ENCODE measurements around the gene EFNA3. TPM values are rescaled to one million over a fixed set of nuclear protein-coding genes. Genes with fewer than 3 reads are reported as not detected.

EFNA3 gene
- total RNA-seq, 1 donor from 2014 or later, result 10.9 TPM

DNA sequence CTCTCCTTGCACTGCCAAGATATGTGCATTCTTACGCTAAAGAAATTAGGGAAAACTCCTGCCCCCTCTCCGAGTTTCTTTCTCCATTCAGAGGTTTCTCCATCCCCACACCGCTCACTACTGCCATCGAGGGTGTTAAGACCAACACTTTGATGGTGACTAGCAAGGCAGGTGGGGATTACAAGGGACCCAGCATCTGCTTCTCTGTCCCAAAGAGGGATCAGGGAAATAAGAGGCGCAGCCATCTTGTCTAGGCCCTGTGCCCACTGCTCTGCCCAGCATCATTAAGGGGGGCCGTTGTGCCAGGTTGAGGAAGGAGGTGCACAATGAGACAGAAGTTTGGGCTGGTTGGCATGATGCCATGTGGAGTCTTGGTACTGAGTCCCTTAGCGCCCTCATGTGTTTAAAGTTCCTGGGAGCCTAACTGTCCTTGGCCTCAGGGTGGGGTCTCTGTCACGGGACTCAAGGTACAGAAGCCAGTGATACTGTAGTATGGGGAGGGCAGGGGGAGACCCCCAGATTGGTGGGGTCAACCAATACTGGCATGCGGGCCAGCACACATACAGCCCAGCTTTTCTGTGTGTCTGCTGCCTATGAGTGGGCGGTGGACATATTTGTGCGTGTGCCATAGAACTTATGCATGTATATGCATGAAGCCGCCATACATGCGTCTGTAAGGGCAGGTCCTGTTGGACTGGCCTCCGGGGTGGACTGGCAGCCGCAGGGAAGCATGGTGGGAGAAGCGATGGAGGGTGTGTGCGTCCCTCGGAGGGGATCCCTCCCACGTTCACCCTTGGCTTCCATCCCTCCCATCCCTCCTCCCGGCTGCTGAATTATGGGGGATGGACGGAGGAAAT lies 5.5 kb downstream of the EFNA3 start:
- DNase-seq, result no peak

DNA sequence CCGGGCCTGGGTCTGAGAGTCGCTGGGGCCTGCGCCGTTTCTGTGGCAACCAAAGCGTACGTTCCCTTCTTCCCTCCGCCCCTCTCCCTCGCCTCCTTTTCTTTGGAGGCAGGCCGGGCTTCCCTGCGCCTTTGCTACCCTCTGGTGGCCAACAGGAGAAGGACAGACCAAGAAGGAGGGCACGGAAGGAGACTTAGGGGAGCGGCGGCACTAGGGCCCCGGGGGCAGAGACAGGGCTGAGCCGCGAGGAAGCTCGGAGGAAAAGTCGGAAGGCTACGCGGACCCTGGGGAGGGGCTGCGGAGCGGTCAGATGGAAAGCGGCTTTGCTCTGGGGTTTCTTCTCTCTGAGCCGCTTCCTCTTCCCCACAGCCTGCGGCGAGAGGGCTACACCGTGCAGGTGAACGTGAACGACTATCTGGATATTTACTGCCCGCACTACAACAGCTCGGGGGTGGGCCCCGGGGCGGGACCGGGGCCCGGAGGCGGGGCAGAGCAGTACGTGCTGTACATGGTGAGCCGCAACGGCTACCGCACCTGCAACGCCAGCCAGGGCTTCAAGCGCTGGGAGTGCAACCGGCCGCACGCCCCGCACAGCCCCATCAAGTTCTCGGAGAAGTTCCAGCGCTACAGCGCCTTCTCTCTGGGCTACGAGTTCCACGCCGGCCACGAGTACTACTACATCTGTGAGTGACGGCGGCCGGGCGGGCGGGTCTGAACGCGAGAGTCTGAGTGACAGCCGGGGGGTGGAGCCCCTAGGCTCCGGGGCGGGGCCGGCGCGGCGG lies 6.3 kb downstream of the EFNA3 start:
- DNase-seq, result peak; percentile 94

DNA sequence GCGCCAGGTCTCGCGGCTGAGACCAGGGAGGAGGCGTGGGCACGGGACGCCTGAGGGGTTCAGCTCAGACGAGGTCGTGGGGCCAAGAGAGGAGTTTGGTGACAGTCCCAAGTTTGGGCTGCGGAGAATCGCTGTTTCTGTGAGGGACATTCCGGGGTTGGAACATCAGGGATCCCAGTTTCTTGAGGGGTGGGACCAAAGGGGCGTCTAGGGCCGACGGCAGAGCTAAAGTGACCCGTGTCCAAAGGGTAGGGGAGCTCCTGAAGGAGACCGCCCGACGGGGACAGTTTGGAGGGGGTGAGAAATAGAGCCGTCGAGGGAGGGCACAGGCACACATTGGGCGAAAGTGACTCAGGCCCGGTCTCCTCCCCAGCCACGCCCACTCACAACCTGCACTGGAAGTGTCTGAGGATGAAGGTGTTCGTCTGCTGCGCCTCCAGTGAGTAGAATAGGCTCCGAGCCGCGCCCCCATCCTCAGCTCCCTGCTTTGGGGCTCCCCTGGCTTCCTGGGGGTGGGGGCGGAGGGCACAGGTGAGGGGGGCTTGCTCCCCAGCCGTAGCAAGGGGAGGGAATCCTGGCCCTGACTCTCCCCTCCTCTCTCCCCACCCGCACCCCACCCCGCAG lies 7.0 kb downstream of the EFNA3 start:
- no peak for DNase-seq

DNA sequence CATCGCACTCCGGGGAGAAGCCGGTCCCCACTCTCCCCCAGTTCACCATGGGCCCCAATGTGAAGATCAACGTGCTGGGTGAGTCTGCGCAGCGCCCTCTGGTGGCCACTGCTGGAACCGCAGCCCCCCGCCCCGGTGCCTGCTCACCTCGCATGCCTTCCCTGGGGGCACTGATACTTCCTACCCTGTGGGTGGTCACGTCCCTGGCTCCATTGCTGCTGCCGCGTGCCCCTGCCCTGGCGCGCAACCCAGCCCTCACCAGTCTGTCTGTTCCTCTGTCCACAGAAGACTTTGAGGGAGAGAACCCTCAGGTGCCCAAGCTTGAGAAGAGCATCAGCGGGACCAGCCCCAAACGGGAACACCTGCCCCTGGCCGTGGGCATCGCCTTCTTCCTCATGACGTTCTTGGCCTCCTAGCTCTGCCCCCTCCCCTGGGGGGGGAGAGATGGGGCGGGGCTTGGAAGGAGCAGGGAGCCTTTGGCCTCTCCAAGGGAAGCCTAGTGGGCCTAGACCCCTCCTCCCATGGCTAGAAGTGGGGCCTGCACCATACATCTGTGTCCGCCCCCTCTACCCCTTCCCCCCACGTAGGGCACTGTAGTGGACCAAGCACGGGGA lies 7.6 kb downstream of the EFNA3 start:
- DNase-seq, result no peak

DNA sequence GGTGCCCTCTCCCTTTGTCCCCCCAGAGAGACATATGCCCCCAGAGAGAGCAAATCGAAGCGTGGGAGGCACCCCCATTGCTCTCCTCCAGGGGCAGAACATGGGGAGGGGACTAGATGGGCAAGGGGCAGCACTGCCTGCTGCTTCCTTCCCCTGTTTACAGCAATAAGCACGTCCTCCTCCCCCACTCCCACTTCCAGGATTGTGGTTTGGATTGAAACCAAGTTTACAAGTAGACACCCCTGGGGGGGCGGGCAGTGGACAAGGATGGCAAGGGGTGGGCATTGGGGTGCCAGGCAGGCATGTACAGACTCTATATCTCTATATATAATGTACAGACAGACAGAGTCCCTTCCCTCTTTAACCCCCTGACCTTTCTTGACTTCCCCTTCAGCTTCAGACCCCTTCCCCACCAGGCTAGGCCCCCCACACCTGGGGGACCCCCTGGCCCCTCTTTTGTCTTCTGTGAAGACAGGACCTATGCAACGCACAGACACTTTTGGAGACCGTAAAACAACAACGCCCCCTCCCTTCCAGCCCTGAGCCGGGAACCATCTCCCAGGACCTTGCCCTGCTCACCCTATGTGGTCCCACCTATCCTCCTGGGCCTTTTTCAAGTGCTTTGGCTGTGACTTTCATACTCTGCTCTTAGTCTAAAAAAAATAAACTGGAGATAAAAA lies 8.4 kb downstream of the EFNA3 start:
- no peak for DNase-seq

DNA sequence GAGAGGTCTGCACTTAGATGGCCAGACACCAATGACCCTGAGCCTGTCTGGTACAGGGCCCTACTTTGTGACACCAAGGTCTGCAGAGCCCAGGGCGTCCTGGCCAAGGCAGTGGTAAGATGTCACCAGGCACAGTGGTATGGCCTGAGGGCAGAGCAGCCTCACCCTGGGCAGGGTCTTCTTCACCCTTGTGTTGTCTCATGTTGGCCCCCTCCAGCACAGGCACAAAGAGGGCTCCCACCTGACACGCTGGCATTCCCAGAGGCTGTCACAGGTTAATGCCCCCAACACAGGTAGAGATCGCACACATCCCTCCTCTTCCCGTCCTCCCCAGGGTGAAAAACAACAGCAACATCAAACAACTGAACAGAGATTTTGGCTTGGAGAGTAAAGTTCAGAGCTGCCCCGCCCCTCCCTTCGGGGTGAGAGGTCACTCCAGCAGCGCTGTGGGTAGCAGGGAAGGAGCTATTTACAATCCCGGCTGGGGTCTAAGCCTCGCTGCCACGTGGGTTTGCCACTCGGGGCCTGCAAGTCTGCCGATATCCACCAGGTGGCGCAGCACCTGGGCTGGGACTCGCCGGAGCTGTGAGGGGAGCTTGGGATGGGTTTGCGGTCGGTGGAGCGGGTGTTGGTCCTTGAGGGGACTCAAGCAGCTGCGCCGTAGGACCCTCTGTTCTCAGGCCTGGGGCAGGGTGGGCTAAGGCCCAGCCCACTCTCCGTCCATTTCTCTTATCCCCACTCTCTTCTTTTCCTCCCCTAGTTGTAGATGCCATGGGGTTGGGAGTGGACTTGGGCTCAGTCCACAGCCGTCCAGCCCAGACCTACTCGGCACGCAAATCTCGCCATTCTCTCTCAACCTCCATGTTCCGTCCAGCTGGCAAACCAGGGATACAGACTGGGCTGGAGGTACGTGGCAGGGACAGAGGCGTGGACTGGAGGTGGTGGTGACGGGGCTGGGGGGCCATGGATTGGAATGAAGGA lies 12.7 kb downstream of the EFNA3 start:
- peak; percentile 43 for DNase-seq

DNA sequence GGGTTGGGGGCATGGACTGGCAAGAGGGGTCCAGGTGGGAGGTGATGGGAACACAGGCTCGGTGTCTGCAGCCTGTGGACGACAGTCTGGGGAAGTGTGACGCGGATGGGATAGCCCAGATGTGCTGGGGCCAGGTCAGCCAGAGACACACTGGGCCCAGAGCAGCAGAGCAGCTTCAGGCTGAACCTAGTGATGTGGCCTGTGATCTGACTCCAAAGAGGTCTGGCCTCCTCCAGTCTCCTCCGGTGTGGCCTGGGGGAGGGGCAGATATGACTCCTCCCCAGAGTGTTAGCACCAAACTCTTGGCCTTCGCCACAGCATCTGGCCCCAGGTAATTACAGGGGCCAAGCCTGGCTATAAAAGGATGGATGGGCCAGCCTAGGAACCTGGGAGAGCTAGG lies 13.5 kb downstream of the EFNA3 start:
- DNase-seq, result no peak

DNA sequence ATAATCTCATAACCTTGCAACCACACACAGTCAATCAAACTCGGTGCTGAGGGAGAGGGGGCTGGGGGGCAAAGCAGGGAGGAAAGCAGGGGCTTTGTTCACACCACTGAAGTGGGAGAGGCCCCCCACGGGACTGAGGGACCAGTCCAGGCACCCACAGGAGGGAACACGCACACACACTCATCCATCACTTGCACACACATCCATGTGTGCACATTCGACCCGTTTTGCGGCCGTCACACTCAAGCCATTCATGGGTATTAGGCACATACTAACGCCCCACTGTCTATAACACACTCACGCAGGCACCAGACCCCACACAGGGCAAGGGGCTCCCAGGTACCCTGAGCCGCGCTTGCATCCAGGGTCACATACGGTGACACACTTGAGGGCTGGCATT lies 14.0 kb downstream of the EFNA3 start:
- DNase-seq, result no peak

DNA sequence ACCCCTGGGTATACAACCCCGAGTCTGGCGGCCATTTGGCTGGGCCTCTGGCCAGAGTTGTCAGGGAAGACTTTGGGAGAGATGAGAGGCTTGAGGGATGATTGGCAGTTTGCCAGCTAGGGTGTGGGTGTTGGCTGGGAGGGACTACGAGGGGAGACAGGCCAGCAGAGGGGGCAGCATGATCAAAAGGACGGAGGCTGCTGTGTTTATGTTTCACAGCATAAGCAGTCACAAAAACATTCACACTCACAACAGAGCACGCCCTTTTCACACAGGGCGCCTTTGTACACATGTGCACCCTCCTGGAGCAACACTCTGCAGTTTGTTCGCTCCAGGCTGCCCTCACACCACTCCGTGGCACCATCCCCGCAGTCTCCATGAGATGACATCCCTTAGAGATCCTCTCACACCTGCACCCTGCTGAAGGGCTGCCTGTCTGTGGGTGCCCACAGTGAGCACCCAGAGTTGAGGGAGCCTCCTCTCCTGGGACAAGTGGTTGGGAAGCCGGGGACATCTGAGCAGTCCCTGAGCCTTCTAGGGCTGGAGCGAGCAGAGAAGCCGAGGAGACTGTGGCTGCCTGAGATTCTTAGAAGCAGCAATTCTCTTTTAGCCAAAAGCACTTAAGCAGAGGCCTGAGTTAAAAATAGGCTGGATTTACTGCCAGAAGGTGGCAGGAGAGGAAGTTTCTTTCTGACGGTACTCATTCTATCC lies 15.4 kb downstream of the EFNA3 start:
- DNase-seq, result peak; percentile 42

DNA sequence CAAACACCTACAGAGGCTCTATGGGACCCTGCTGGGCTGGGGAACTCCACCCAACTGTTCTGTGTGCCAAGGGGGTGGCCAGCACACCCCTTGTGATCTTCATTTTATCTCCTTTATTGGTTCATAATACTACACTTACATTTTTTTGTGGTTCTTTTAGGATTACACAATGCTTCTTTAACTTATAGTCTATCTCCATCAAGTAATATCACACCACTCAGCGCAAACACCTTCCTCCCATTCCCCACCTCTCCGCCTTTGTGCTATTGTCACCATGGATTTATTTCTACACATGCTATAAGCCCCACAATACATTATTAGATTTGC lies 15.9 kb downstream of the EFNA3 start:
- DNase-seq, result no peak

DNA sequence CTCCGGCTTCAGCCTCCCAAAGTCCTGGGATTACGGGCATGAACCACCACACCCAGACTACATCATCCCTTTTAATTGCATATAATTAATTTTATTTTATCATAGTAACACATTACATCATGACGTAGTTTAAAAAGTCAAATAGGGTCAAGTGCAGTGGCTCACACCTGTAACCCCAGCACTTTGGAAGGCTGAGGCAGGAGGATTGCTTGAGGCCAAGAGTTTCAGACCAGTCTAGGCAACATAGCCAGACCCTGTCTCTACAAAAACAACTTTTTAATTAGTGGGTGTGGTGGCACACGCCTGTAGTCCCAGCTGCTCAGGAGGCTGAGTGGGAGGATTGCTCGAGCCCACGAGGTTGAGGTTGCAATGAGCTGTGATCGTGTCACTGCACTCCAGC lies 20.7 kb downstream of the EFNA3 start:
- no peak for DNase-seq

DNA sequence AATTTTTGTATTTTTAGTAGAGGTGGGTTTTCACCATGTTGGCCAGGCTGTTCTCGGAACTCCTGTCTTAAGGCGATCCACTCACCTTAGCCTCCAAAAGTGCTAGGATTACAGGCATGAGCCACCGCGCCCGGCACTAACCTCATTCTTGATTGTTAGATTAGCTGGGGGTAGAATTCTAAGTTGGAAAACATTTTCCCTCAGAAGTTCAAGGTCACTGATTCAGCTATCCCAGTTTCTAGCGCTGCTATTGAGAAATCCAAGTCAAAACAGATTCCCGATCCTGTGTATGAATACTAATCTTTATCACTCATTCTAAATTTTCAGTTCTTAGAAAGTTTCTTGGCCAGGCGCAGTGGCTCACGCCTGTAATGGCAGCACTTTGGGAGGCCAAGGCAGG lies 24.7 kb downstream of the EFNA3 start:
- DNase-seq, result no peak

DNA sequence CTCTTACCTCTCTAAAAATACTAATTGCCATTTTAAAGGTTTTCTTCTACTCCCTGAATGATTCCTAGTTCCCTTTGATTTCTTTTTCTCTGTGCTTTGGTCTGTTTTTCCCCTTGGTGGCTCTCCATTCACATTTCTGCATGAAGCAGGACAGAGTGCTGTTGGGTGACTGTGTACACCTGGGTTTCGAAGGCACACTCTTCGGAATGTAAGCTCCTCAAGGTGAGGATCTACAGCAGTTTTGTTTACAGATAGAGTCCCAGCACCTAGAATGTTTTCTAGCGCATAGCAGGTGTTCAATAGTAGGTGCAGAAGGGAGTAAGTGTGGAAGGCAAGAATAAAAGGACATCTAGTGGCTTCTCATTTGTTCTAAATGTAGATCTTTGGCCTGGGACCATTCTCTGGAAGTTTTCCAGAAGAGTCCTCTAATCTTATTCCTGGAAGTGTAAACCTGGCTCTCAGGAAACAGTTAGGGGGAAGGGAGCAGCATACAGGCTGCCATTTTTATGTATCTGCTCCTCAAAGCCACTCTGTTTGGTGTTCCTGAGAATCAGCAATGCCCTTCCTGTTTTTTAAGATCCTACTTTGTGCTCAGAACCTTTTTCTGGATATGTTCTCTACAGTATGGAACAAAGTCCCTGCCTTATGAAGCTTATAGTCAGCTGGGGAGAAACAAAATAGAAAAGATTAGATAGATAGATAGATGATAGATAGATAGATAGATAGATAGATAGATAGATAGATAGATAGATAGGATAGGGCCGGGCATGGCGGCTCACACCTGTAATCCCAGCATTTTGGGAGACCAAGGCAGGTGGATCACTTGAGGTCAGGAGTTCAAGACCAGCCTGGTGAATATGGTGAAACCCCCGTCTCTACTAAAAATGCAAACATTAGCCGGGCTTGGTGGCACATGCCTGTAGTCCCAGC lies 26.2 kb downstream of the EFNA3 start:
- DNase-seq, result no peak

DNA sequence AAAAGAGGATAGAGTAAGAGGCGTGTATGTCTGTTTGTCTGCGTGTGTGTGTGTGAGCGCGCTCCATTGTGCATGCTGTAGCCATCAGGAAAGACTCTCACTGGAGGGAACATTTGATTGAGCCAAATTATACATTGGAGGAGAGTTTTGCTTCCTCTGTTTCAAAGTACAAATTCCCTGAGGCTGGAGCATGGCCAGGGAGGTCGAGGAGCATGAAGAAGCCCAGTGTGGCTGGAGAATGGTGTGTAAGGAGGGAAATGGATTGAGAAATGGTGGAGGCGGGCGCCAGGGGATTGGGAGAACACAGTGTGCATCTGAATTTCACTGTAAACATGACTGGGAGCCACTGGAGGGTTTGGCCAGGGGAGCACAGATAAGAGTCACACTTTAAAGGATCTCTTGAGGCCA lies 27.0 kb downstream of the EFNA3 start:
- DNase-seq, result no peak

DNA sequence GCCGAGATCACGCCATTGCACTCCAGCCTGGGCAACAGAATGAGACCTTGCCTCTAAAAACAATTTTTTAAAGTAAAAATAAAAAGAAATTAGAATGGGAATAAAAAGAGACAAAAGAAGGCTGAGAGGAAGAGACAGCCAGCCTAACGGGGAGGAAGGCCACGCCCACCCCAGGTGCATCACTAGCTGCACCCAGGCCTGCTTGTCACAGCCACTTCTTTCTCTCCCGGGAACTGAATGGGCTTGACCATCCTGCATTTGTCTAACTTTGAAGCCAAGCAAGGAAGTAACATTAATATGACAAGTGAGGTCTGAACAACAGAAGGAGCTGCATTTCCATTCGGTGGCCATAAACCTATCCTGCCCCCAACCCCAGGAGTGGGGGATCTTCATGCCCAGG lies 28.2 kb downstream of the EFNA3 start:
- DNase-seq, result no peak

DNA sequence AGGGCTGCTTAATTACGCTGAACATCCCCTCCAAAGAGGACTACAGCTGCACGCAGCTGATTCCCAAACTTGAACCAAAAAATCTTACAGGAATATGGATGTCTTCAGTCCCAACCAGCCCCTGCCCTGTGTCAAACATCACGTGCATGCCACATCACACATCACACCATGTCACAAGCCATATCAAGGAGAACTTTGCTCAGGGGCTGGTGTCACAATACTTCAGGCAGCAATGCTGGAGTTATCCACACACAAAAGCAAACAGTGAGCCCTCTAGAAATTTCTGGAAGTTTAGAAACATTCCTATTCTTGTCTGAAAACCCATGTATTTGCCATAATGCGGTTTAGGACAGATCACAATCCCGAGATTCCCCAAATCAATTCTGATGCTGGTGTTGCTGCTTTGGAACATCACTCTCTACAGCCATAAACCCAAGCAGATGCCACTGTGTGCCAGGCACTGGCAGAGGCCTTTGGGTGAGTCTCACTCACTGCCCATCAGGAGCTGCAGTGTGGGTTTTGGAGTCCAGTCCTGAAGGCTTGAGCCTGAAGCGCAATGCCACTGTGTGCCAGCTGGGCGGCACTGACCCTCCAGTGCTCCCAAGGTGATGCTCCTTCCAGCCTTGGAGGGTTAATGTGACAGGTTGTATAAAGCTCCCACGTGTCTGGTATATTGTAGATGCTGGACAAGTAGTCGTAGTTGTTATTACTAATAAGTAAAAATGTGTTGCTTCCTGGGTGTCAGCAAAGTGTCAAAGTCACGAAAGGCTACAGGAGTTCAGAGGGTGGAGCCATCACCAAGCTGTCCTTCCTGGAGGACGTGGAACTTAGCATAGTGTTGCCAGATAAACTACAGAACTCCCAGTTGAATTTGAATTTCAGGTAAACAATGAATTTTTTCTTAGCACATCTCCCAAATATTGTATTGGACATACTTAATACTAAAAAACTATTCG lies 28.9 kb downstream of the EFNA3 start:
- no peak for DNase-seq

DNA sequence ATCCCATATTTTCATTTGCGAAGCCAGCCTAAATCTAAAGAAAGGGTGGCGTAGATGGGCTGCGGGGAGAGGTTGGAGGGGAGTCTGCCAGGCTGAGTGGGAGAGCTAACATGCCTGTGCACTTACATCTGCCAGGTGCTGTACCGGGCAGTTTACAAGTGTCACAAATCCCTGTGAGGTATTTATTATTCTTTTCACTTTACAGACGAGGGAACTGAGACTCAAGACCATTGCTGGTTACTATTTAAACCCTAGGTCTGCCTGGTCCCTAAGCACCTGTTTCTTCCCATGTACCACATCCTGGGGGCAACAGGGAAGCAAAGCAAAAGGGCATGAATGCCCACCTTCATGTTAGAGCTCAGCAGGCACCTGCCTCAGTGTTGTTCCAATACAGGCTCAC lies 29.7 kb downstream of the EFNA3 start:
- no peak for DNase-seq

DNA sequence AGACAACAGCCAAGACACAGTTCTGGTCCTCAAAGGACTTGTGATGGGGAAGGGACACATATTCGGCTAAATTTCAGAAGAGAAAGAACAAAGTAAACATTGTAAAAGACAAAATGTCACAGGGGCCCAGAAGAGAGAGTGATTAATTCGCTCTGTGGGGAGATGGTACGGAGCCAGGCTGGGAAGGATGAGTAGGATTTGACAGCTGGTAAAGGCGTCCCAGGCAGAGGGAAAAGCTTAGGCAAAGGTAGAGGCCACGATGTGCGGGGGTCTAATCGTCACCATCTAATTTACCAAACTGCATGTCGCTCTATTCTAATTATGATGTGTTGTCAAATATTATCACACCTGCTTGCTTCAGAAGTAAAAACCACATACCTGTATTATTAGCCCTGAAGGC lies 31.7 kb downstream of the EFNA3 start:
- DNase-seq, result no peak

Data from skin of body (tissue), 2 donors.